ENCODE measurements around the gene IMMP2L.

DNA sequence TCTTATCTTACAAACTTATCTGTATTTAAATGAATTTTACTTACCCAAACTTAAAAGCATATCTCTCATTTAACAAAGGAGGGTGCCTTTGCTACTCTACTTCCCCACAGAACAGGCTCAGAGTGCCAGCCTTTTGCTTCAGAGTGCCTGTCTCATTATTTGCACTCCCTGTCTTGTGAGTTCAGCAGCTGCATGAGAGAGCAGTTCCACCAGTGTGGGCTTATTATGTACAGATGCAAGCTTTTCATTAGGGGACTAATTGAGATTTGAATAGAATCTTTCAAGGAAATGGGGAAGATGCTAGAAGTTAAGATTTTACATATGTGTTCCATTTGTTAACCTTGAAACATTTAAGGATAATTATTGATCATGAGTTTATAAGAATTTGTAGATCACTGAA is 781.6 kb downstream of the IMMP2L start:
- TF ChIP-seq, protein P1, sequence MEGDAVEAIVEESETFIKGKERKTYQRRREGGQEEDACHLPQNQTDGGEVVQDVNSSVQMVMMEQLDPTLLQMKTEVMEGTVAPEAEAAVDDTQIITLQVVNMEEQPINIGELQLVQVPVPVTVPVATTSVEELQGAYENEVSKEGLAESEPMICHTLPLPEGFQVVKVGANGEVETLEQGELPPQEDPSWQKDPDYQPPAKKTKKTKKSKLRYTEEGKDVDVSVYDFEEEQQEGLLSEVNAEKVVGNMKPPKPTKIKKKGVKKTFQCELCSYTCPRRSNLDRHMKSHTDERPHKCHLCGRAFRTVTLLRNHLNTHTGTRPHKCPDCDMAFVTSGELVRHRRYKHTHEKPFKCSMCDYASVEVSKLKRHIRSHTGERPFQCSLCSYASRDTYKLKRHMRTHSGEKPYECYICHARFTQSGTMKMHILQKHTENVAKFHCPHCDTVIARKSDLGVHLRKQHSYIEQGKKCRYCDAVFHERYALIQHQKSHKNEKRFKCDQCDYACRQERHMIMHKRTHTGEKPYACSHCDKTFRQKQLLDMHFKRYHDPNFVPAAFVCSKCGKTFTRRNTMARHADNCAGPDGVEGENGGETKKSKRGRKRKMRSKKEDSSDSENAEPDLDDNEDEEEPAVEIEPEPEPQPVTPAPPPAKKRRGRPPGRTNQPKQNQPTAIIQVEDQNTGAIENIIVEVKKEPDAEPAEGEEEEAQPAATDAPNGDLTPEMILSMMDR (IDR thresholded peaks at IDR 0.05) = no peak
- TF ChIP-seq POLR2A (IDR thresholded peaks at IDR 0.05) = no peak

All from right lobe of liver (tissue), 4 donors.